Left renal cortex interstitium (tissue), 4 donors: ENCODE measurements around the gene DCHS2. TPM values are rescaled to one million over a fixed set of nuclear protein-coding genes. Genes with fewer than 3 reads are reported as not detected.

Source experiments
- DNase-seq, 4 donors: peaks; one replicate each; pipeline ENCODE4 v3.0.0-alpha.2; 2013; ENCODE audit warnings: low read depth in 4 of 4, low spot score in 2 of 4, missing footprints in 1 of 4
- polyA plus RNA-seq, 4 donors: library from polyadenylated mRNA; unstranded; fragments of 120-200 nt; gene quantifications; one replicate each; pipeline ENCODE4 v1.2.1, GENCODE V29; 2013; ENCODE audit not compliant: insufficient read length in 4 of 4

DCHS2 gene
- polyA plus RNA-seq, 4 donors, result 5.7 to 11.3 (median 6.7) TPM

DNA sequence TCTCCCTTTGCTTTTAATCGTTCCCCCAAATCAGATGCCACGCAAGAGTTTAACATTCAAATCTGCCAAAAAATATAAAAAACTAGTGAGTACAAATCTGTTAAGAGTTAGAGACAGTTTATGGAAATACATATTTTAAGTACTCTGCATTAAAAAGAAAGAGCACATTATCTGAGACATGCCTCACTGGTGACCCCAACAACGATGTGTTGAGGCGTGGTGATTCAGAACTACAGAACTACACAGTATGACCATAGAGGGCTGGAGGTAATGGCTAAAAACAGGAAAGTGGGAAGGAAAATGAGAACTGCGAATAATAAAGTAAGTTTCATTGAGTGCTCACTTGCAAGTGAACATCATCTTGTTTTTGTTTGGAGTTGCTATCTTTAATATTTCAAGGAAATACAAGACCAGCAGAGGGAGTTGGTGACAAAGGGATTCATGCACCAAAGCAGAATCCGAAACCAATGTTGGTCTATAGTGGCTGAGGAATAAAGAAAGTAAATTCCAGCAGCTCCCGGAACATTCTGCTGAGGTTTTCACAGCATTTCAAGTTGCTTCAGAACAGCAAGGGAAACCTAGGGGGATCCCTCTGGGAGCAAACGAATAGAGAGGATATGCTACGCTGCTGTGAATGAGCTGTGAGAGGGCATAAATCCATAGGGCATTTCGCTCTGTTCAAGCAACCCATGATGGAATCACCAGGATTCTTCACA, 92.2 kb downstream of the DCHS2 start:
- DNase-seq, result peak in 2 of 4 donors; percentile 52 to 61

DNA sequence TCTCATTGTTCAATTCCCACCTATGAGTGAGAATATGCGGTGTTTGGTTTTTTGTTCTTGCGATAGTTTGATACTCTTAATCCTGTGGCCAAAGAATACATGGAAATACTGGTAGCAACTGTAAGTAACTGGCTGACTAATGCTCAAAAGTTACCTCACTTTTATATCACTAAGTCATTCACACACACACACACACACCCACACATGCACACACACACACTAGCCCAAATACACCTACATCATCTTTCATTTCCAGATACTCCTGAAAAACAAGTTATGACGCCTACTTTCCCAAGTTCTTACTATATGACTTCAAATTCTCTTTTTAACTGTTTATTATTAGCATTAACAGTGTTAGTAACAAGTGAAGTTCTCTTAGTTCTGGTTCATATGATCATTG, 101.3 kb downstream of the DCHS2 start:
- no peak for DNase-seq

DNA sequence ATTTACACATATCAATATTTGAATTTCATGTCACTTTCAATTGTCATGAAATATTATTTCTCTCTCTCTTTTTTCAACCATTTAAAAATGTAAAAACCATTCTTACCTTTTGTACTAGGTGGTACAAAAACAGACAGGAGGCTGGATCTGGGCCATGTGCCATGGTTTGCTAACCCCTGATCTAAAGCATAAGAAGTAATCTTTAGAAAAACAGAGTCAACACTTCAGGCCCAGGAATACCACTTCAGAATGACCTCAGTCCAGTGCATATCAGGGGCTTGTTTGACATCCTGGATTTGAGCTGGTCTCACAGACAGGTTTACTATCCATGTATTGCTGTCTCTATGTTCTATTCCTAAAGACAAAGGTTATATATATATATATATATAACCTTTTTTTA, 102.5 kb downstream of the DCHS2 start:
- DNase-seq, result no peak

DNA sequence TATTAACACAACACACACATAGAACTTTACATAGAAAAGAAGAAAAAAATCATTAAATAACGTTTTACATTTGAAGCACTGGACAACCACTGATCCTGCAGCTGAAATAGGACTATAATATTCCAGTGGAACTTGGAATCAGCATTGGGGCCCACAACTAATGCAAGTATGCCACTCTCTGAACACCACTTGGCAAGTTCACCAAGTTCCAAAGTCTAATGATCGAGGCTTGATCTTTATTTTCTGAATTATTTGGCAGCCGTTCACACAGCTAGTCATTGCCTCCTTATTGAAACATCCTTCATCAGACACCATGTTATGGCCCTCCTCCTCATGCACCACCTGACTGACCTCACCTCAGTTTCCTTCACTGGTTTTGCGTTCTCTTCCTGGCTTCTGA, 107.6 kb downstream of the DCHS2 start:
- no peak for DNase-seq

DNA sequence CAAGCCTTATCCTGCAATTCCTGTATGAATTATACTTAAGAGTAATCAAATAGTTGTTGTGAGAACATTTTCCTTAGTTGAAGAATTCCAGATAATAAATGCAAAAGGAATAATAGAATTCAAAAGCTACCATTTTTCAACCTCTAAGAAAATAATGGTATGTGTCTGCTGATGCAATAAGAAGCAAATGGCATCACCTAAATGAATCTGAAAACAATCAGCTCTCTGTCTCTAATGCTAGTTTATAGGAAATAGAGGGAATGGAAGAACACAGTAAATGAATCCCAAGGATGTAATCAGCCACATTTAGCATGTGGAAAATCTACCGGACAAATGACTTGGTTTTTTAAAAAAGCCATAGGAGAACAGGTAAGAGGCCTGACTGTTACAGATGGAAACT, 115.1 kb downstream of the DCHS2 start:
- no peak for DNase-seq

DNA sequence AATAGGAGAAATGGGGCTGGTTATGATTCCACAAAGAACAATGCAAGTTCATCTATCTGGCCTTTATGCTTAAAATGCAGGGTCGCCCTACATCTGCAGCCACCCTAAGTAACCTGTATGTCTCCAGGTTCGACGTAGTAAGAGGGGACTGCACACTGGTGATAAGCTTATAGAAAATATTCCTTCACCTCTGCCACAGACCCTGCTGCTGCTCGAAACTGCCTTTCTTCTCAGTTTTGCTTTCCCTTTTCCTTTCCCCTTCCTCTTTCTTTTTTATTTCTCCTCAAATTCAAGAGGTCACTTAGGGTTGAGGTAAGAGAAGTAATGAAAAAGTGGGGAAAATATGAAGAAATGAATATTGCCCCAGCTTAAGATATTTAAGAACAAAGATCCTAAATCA, 123.5 kb downstream of the DCHS2 start:
- DNase-seq, result no peak

DNA sequence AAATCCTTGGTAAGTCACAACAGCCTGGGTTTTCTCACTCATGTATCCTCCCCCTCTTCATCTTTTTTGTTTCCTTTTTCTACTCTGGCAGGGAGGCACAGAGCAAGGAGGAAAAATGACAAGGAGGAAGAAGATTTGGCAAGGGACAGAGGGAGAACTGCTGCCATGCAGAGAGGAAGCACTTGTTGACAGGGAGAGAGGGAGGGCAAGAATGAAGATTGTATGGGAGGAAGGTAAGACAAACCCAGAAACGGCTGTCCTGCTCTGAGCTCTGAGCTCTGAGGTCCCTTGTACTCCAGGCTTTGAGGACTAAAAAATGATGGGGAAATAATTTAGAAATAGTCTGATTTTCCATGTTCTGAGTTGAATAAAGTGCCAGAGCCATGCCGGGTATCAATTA, 123.9 kb downstream of the DCHS2 start:
- no peak for DNase-seq

DNA sequence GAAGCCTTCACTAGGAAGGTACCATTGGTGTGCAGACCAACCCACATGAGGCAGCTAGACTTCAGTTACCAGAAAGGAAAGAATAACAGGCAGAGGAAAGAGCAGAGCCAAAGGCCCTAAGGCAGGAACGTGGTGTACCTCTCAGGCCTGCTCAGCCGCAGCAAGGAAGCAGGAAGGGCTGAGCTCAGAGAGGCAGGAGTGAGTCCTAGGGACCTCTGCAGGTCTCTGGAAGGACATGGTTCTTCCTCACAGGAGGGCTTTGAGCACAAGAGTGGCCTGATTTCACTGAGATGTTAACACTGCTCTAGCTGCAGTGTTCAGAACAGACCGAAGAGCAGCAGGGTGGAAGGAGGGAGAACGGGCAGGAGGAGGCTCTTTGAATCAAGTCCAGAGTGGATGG, 124.6 kb downstream of the DCHS2 start:
- DNase-seq, result no peak

DNA sequence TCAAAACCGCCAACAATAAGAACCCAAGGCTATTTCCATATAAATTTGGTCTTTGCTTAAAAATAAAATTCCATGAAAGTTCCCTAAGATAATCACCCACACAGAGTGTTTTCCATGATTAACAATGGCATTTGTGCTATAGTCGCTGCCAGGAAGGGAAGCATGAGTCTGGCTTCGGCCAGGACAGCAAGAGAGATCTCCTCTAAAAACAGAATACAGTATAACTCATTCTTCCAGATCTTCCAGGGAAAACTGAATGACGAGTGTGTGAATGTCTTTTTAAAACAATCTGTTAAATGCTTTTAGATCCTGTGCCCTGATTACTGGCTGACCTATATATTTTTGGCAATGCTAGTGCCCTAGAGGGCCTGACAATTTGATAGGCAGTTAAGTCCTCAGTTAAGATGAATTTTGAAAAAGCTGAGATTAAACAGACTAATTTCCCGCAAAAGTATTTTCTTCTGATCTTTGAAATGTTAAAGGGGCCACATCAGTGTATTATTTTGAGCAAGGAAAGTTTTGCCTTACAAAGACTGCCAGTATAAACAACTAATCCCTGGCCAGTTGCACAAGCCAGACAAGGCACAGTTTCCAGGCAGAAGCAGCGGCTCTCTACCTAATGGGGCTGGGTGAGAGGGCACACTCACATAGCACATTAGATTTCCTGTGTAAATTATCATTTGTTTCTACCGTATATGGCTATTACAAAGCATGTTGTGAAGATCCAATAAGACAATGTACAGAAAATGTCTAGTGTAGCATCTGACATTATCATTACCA, 127.3 kb downstream of the DCHS2 start:
- DNase-seq, result no peak

DNA sequence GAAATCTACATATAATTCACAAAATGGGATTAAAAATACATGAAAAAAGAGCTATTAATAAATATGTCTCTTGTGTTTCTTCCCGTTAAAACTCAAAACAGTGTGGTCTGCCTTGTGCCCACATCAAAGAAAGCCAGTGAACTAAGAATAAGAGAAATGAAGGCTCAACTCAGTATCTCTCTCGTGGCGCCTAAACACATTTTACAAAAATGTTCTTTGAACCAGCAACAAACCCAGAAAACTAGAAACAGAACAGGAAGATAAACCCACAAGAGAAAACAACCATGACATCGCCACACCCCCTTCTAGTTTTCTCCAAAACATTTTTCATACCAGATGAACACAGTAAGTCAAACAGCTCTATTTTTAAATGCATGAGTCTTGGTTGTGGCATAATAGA, 130.1 kb downstream of the DCHS2 start:
- DNase-seq, result no peak

DNA sequence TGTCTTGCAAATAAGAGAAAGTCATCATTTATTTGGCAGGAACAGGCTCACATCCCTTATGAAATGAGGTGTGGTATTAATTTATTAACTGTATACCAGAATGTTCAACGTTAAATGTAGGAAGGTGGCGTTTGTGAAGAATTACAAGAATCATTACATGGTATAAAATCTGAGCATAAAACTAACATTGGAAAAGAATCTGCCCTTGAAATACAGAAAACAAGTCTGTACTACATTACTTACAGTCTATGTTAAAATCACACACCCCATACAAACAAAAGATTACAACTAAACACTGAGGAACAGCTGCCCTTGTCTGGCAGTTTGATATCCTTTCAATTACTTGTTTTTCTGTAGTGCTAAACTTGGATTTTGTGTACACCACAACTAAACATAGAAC, 131.1 kb downstream of the DCHS2 start:
- no peak for DNase-seq

DNA sequence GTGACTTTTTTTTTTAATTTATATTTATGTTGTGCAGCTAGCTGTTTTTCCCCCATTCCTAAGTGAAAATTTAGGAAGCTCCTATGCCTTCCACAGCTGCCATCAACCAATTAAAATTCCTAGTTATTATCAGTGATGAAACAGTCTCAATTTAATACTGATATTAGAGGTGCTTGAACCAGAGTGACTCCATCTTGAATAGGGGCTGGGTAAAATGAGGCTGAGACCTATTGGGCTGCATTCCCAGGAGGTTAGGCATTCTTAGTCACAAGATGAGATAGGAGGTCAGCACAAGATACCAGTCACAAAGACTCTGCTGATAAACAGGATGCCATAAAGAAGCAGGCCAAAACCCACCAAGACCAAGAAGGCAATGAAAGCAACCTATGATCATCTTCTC, 136.7 kb downstream of the DCHS2 start:
- DNase-seq, result no peak

DNA sequence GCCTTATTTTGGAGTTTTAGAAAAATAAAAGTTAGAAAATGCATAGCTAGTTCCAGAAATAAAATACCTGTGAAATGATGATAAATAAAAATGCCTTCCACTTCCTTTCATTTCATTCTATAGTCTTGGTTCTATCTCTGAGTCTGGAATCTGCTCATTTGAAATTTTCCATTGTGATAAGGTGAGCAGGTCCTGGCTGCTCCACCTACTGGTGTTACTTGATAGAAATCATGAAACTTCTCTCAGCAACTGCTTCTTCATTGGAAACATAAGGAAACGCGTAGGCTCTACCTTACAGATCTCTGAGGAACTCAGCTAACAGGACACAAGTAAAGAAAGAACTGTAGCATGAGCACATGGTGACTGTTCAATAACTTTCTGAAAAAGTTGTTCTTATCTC, 141.8 kb downstream of the DCHS2 start:
- no peak for DNase-seq

DNA sequence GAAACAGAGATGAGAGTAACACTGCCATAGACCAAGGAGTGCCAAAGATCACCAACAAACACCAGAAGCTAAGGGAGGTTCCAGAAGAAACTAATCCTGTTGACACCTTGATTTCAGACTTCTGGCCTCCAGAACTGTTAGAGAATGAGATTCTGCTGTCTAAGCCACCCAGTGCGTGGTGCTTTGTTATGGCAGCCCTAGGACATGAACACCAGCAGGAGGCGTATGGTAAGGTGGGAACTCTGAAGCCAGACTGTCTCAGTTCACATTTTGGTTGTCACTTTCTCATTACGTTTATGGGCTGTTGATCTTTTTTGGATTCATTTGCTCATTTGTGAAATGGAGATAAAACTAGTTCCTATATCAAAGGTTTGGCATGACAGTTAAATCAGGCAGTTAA, 142.9 kb downstream of the DCHS2 start:
- DNase-seq, result no peak

DNA sequence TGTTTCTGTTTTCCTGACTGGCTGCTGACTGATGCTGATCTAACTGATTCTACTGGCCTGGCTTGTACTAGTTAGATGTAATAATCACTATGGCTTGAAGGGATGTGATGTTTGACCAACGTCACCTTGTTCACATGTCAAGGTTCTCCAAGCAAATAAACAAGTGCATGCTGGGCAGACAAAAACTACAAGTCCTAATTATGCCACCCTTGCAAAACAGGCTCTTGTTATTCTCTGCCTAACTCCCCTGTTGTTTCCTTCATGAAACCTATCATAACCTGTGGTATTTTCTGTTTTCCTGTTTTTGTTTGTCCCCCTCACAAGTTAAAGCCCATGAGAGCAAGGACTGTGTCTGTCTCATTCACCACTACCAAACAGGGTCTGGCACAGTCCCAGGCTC, 146.2 kb downstream of the DCHS2 start:
- DNase-seq, result no peak

DNA sequence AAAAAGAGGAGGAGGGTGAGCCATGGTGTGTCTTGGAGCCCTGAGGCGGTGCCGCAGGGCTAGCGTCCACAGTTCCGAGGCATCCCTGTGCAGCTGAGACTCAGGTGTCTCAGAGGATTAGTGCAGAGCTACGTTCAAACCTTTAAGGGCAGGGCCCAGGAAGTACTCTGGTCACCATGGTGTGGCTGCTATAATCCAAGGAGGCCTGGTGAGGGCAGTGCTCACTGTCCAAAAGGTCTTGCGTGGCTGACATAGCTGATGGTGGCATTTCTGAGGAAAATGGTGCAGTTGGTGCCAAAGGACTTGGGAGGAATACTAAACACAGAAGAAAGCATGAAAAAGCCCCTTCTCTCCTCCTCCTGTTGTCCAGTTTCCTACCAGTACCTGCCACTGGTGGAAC, 146.9 kb downstream of the DCHS2 start:
- no peak for DNase-seq

DNA sequence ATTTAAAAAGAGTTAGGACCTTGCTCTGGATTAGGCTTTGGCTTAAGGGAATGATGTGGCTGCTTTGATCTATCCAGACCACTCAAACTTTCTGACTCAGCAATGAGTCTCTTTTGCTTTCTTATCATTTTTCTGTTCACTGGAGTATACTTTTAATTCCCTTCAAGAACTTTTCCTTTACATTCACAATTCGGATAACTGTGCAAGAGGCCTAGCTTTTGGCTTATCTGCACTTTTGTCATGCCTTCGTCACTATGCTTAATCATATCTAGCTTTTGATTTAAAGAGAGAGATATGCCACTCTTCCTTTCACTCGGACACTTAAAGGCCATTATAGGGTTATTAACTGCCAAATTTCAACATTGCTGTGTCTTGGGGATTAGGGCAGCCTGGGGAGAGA, 147.9 kb downstream of the DCHS2 start:
- DNase-seq, result no peak

DNA sequence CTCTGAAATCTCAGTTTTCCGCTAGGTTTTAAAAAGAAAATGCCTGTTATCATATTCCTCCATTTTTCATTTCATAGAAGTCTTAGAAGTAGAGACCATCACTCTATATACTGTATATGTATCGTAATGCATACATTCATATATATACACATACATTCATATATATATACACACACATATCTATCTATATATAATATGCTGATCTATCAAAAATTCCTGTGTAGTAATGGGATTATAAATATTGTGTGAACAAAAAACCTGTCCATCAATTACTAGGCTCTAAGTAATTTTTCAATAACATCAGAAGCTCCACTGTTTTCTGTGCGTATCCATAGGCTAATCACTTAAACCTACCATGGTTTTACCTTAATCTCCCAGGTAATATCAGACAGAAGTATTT, 150.2 kb downstream of the DCHS2 start:
- no peak for DNase-seq

DNA sequence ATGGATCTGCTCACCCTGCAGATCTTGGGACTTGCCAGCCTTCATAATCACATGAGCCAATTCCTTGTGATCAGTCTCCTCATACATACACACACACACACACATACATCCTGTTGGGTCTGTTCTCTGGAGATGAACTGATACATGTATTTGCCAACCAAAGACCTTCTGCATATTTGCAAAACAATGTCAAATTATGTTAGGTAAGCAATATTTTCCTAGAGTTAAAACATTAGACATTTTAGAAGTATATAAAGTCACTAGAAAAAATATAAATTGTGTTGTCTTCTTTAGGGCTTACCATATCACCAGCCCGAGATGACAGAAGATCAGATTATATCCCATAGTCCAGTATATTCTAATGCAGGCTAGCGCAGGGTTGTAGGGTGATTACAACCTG, 156.0 kb downstream of the DCHS2 start:
- DNase-seq, result no peak

DNA sequence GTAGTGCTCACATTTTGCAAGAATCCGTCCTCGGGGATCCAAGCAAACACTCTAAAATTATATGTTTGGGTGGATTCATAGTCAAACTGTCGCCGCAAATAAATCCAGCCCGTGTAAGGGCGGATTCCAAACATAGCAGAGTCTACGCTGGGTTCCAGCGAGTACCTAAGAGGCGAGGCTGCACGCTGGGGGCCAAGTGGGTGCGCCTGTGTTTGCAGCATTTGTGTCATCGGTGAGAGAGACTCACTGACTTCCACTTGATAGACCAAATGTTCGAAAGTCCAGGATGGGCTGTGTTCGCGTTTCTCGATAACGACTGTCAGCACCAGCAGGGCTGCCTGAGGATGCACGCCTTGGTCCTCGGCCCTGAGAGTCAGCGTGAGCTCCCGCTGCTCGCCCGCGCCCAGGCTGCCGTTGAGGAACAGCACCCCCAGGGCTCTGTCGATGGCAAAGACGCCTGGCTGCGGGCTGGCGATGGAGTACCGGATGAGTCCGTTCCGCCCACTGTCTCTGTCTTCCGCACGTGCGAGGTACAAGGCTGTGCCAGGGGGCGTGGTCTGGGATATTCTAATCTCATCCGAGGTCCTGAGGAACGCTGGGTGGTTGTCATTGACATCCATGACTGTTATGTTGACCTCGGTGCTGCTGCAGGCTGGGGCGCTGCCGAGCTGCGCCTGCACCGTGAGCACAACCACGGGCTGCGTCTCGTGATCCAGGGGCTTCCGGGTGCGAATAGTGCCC, 158.7 kb downstream of the DCHS2 start:
- DNase-seq, result peak in 1 of 4 donors; percentile 12

DNA sequence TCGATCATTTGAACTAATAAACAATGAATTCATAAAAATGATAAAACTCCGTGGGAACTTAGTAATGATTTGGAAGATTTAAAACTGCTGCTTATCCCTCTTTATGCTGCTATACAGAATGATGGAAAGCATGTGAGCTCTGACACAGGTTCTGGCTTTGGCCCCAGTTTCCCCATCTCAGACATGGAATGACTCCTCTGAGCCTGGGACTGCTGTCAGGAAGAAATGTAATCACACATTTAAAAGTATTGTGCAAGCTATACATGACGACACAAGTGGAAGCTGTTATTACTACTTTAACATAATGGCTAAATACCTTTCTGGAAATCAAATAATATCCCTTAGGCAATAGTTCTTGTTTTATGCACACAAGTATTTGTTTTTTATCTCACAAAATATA, 161.7 kb downstream of the DCHS2 start:
- DNase-seq, result no peak
